CD4-positive, alpha-beta T cell (primary cell): ENCODE measurements around the gene ESYT2. TPM values are rescaled to one million over a fixed set of nuclear protein-coding genes. Genes with fewer than 3 reads are reported as not detected.

Experiments
- ATAC-seq: fragments of 200-7000 bp; cut with Tn5 transposase; one replicate; pipeline ENCODE4 v1.10.0; 2022; ENCODE audit warnings: mild to moderate bottlenecking; ENCODE audit not compliant: poor library complexity
- CTCF ChIA-PET: fragments of 350-600 bp; sonication (Branson Sonifier 250); formaldehyde crosslinking; loops from one replicate; lab custom pipeline; 2021; ENCODE audit warnings: antibody characterized with exemption, inconsistent platforms; lab: Charles Lee
- POLR2A ChIA-PET: fragments of 350-600 bp; sonication (Branson Sonifier 250); formaldehyde crosslinking; loops from one replicate; lab custom pipeline; 2021; ENCODE audit warnings: antibody characterized with exemption, inconsistent platforms; lab: Charles Lee
- DNase-seq, 14 experiments: peaks; one replicate each; pipeline ENCODE4 v3.0.0-alpha.2; 2013 to 2020; ENCODE audit warnings: mixed read lengths in 2 of 14
- H3K27ac ChIP-seq, 2 donors: one replicate each; pipeline versions ENCODE4 v1.5.1 to v1.7.0; 2013; ENCODE audit warnings: low read length in 2 of 2, low read depth in 1 of 2, mild to moderate bottlenecking in 1 of 2
- H3K27me3 ChIP-seq, 2 experiments: 1 replicate in 1 of 2; 2 replicates in 1 of 2; pipeline versions ENCODE4 v1.6.1 to v1.7.0; 2013; ENCODE audit warnings: low read length in 2 of 2, control low read depth in 1 of 2, mild to moderate bottlenecking in 1 of 2, moderate library complexity in 1 of 2; ENCODE audit not compliant: insufficient read depth in 2 of 2, control insufficient read depth in 1 of 2
- H3K36me3 ChIP-seq: one replicate; pipeline ENCODE4 v1.6.1; 2013; ENCODE audit warnings: low read length, control low read depth; ENCODE audit not compliant: insufficient read depth
- H3K4me1 ChIP-seq: one replicate; pipeline ENCODE4 v1.6.1; 2013; ENCODE audit warnings: low read length, control low read depth; ENCODE audit not compliant: insufficient read depth
- H3K4me3 ChIP-seq: one replicate; pipeline ENCODE4 v1.5.1; 2013; ENCODE audit warnings: mild to moderate bottlenecking, low read length, moderate library complexity
- H3K9me3 ChIP-seq, 2 experiments: 1 replicate in 1 of 2; 2 replicates in 1 of 2; pipeline versions ENCODE4 v1.6.1 to v1.7.0; 2013; ENCODE audit warnings: low read length in 2 of 2, mild to moderate bottlenecking in 2 of 2, control low read depth in 1 of 2, moderate library complexity in 1 of 2; ENCODE audit not compliant: control insufficient read depth in 1 of 2, insufficient read depth in 1 of 2
- H3K27ac Mint-ChIP-seq: one replicate; pipeline ENCODE4 v1.8.0; 2020; ENCODE audit warnings: mixed read lengths
- H3K27me3 Mint-ChIP-seq: one replicate; pipeline ENCODE4 v1.8.0; 2021; ENCODE audit warnings: mixed read lengths
- H3K36me3 Mint-ChIP-seq: one replicate; pipeline ENCODE4 v1.8.0; 2021; ENCODE audit warnings: low read depth, mixed read lengths
- H3K4me1 Mint-ChIP-seq: one replicate; pipeline ENCODE4 v1.8.0; 2021; ENCODE audit warnings: low read depth, mixed read lengths
- H3K4me3 Mint-ChIP-seq: one replicate; pipeline ENCODE4 v1.8.0; 2020; ENCODE audit warnings: mild to moderate bottlenecking, mixed read lengths
- H3K9me3 Mint-ChIP-seq: one replicate; pipeline ENCODE4 v1.8.0; 2020; ENCODE audit warnings: mixed read lengths
- intact Hi-C, 2 experiments: fragments of 100-400 bp; cut with DNase I in 1 of 2; cut with micrococcal nuclease in 1 of 2; formaldehyde crosslinking; loops; one replicate each; pipeline versions ENCODE4 v1.15.1 to v1.9.0; 2023 to 2025; cut with DNase I, micrococcal nuclease
- total RNA-seq, 174 experiments: library from RNA in 2 of 174; stranded (reverse) in 2 of 174; gene quantifications; one replicate each; pipeline ENCODE4 v1.2.3 and lab custom pipeline; 2021 to 2026
- TF ChIP-seq, protein P1 (sequence below): fragments of 200-600 bp; IDR thresholded peaks from one replicate; pipeline ENCODE4 v1.8.0; 2022; ENCODE audit warnings: antibody characterized with exemption, mild to moderate bottlenecking

Gene ESYT2
- total RNA-seq, 2 experiments from 2014 or later: 106 to 112 TPM

DNA sequence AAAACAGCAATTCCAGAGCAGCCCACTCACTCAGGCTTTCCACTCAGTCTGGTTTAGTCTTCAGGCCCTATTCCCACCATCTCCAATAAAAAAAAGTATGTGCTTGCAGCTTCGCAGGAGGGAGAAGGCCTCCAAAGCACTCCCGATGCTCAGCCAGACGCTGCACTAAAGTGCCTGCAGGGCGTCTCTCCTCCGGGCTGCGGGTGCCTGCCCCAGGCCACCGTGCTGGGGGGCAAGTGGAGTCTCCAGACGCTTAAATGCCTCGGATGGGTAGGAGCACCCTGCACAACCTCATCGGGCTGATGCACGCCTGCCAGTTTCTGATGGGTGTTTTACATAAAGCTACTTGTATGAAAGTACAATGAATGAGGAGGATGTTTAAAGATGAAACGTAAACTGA is 93.4 kb downstream of the ESYT2 start:
- intact Hi-C loops: no loop called here
- CTCF ChIA-PET: no interaction called here
- no peak overlapping the region for H3K27ac Mint-ChIP-seq
- Histone ChIP-seq H3K4me3 (no peak overlapping the region), H3K9me3 (no peaks in the 10 kb centered on the region), H3K27ac (no peak overlapping the region), H3K4me1 (no peaks in the 10 kb centered on the region), H3K27me3 (no peaks in the 10 kb centered on the region), H3K36me3 (peaks cover 86% of the 10 kb centered on the region)
- TF ChIP-seq, protein P1, sequence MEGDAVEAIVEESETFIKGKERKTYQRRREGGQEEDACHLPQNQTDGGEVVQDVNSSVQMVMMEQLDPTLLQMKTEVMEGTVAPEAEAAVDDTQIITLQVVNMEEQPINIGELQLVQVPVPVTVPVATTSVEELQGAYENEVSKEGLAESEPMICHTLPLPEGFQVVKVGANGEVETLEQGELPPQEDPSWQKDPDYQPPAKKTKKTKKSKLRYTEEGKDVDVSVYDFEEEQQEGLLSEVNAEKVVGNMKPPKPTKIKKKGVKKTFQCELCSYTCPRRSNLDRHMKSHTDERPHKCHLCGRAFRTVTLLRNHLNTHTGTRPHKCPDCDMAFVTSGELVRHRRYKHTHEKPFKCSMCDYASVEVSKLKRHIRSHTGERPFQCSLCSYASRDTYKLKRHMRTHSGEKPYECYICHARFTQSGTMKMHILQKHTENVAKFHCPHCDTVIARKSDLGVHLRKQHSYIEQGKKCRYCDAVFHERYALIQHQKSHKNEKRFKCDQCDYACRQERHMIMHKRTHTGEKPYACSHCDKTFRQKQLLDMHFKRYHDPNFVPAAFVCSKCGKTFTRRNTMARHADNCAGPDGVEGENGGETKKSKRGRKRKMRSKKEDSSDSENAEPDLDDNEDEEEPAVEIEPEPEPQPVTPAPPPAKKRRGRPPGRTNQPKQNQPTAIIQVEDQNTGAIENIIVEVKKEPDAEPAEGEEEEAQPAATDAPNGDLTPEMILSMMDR: no peak
- no peaks in the 10 kb centered on the region for H3K9me3 Mint-ChIP-seq
- H3K36me3 Mint-ChIP-seq: peaks cover 93% of the 10 kb centered on the region
- ATAC-seq (no peak), DNase-seq (no peak)
- H3K4me3 Mint-ChIP-seq: no peak overlapping the region
- H3K27me3 Mint-ChIP-seq: no peaks in the 10 kb centered on the region
- peaks cover under 1% of the 10 kb centered on the region for H3K4me1 Mint-ChIP-seq
- POLR2A ChIA-PET: no interaction called here

DNA sequence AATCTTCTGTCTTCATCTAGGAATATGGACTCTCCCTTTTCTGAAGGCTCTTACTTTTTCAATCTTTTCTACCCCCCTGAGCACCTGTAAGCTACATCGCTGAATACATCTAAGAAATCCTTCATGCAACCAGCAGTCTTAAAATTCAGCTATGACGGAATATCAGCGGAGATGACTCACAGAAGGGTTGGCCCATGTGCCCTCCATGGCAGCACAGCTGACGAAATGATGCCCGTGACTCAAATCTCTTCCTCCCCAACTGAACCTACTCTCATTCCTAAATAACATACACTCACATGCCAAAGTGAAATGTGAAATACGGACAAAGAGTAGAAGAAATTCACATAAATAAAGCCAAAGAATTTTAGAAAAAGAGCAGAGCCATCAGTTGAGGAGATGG is 94.4 kb downstream of the ESYT2 start:
- ATAC-seq: no peak
- Histone ChIP-seq H3K4me3 (no peak overlapping the region), H3K27me3 (no peaks in the 10 kb centered on the region), H3K4me1 (no peaks in the 10 kb centered on the region), H3K9me3 (no peaks in the 10 kb centered on the region), H3K36me3 (peaks cover 84% of the 10 kb centered on the region), H3K27ac (no peak overlapping the region)
- Mint-ChIP-seq H3K4me1 (peaks cover 11% of the 10 kb centered on the region), H3K36me3 (peaks cover 93% of the 10 kb centered on the region), H3K4me3 (no peak overlapping the region), H3K9me3 (no peaks in the 10 kb centered on the region), H3K27ac (no peak overlapping the region), H3K27me3 (no peaks in the 10 kb centered on the region)
- CTCF ChIA-PET: interaction anchor here (1.5 kb wide), 1 partner anchor 8 kb away, joined by 6 read pairs; no protein-coding TSS in a partner anchor
- POLR2A ChIA-PET: interaction anchor here (0.6 kb wide), 1 partner anchor 9 kb away, joined by 3 read pairs; no protein-coding TSS in a partner anchor
- TF ChIP-seq, protein P1: no peak
- peak in 1 of 14 experiments; percentile 54 for DNase-seq
- intact Hi-C loops: no loop called here

DNA sequence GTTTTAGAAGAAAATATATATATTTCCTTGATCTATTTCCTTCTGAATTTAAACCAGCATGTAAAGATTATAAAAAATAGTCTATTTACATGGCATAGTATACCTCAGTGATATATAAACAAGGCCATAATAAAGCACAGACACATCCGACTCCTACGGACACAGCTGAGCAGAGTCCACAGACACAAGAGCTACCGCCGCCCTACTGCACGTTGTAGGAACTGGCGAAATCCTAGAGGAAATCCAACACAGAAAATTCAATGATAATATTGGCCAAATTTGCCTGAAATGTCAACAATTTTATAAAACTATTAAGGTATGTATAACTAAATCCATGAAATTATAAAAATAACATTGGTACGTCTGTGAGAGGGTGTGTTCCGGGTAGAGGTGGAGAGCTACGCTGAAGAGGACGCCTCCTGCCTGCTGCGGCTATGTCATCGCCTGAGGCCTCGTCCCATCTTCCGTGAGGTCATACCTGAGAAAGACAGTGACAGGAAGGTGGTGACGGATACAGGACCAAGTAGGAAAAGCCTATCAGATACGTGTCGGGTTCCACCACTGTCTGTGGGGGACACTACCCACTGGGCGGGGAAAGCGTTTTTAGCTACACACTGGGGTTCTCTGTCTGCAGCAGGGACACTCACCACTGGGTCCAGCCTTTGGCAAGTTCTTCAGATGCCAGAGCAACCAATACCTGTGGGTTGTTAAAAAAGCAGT is 95.4 kb downstream of the ESYT2 start:
- Histone ChIP-seq H3K4me1 (no peaks in the 10 kb centered on the region), H3K27me3 (no peaks in the 10 kb centered on the region), H3K36me3 (peaks cover 78% of the 10 kb centered on the region), H3K27ac (no peak overlapping the region), H3K9me3 (no peaks in the 10 kb centered on the region), H3K4me3 (no peak overlapping the region)
- Mint-ChIP-seq H3K4me1 (peaks cover 13% of the 10 kb centered on the region), H3K4me3 (no peak overlapping the region), H3K27ac (no peak overlapping the region), H3K9me3 (no peaks in the 10 kb centered on the region), H3K27me3 (no peaks in the 10 kb centered on the region), H3K36me3 (peaks cover 88% of the 10 kb centered on the region)
- POLR2A ChIA-PET: interaction anchor here (0.6 kb wide), 1 partner anchor 8 kb away, joined by 3 read pairs; no protein-coding TSS in a partner anchor
- DNase-seq: peak in 1 of 14 experiments; percentile 15
- intact Hi-C loops: no loop called here
- CTCF ChIA-PET: interaction anchor here (1.5 kb wide), 1 partner anchor 9 kb away, joined by 6 read pairs; no protein-coding TSS in a partner anchor
- no peak for ATAC-seq
- TF ChIP-seq, protein P1: no peak
